PC-3 (cell line): ENCODE data around the gene ZNF687. TPM values are rescaled to one million over a fixed set of nuclear protein-coding genes. Genes with fewer than 3 reads are reported as not detected.
A peak's percentile ranks its signal among the peaks of the same experiment; 100 is the strongest.

ENCODE experiments used
- ATAC-seq: fragments of 200-7000 bp; cut with Tn5 transposase; 2 replicates; pipeline ENCODE4 v1.9.1; 2020; ENCODE audit warnings: mild to moderate bottlenecking, moderate library complexity
- BruUV-seq: library from RNA; stranded (reverse); fragments of 400-500 nt; replicated peaks from 2 replicates; lab custom pipeline; 2021; lab: Mats Ljungman, UMichigan
- CTCF ChIA-PET: fragments of 300-600 bp; sonication (Branson Sonifier 250); formaldehyde crosslinking; loops from one replicate; lab custom pipeline; 2022; ENCODE audit warnings: antibody characterized with exemption; lab: Charles Lee
- POLR2A ChIA-PET: fragments of 300-600 bp; sonication (Branson Sonifier 250); formaldehyde crosslinking; loops from one replicate; lab custom pipeline; 2022; ENCODE audit warnings: antibody characterized with exemption; ENCODE audit not compliant: unreplicated experiment; lab: Charles Lee
- DNase-seq: peaks from one replicate; pipeline ENCODE4 v3.0.0-alpha.2; 2015
- H2AFZ ChIP-seq: fragments of 300-600 bp; sonication (generic); 2 replicates; pipeline ENCODE4 v1.6.0; 2016; ENCODE audit warnings: antibody characterized with exemption, low read length
- H3F3A ChIP-seq: fragments of 300-600 bp; sonication (generic); one replicate; pipeline ENCODE4 v1.6.0; 2017; ENCODE audit warnings: antibody characterized with exemption, low read length, control low read depth, mild to moderate bottlenecking; ENCODE audit not compliant: unreplicated experiment
- H3K27ac ChIP-seq: fragments of 300-600 bp; sonication (generic); 2 replicates; pipeline ENCODE4 v1.5.1; 2016; ENCODE audit warnings: mild to moderate bottlenecking, low read length
- H3K27me3 ChIP-seq: fragments of 300-600 bp; sonication (generic); 2 replicates; pipeline ENCODE4 v1.6.1; 2016; ENCODE audit warnings: low read length, mixed read lengths
- H3K36me3 ChIP-seq: fragments of 300-600 bp; sonication (generic); 2 replicates; pipeline ENCODE4 v1.6.1; 2016; ENCODE audit warnings: low read depth, mixed run types, low read length, mixed read lengths
- H3K4me1 ChIP-seq: fragments of 300-600 bp; sonication (generic); 2 replicates; pipeline ENCODE4 v1.5.1; 2016; ENCODE audit warnings: low read length; ENCODE audit not compliant: insufficient read depth
- H3K4me2 ChIP-seq: fragments of 300-600 bp; sonication (generic); 2 replicates; pipeline ENCODE4 v1.6.0; 2016; ENCODE audit warnings: low read length
- H3K4me3 ChIP-seq: fragments of 300-600 bp; sonication (generic); 2 replicates; pipeline ENCODE4 v1.5.1; 2016; ENCODE audit warnings: mild to moderate bottlenecking, low read length, mixed read lengths
- H3K79me2 ChIP-seq: fragments of 300-600 bp; sonication (generic); 2 replicates; pipeline ENCODE4 v1.6.1; 2017; ENCODE audit warnings: low read length, mixed read lengths
- H3K9ac ChIP-seq: fragments of 300-600 bp; sonication (generic); 2 replicates; pipeline ENCODE4 v1.6.0; 2016; ENCODE audit warnings: mild to moderate bottlenecking, low read length
- H3K9me2 ChIP-seq: fragments of 300-600 bp; sonication (generic); replicated peaks from 2 replicates; pipeline ENCODE4 v1.6.1; 2016; ENCODE audit warnings: mixed run types, low read length, mixed read lengths
- H3K9me3 ChIP-seq: fragments of 300-600 bp; sonication (generic); 2 replicates; pipeline ENCODE4 v1.6.1; 2016; ENCODE audit warnings: low read length, mixed read lengths
- H4K20me1 ChIP-seq: fragments of 300-600 bp; sonication (generic); 2 replicates; pipeline ENCODE4 v1.6.1; 2016; ENCODE audit warnings: low read length, mixed read lengths
- EZH2 ChIP-seq: fragments of 300-600 bp; sonication (generic); IDR thresholded peaks from one replicate; pipeline ENCODE4 v1.6.1; 2017; ENCODE audit warnings: antibody characterized with exemption, mild to moderate bottlenecking, low read length; ENCODE audit not compliant: unreplicated experiment
- EZH2phosphoT487 ChIP-seq: fragments of 300-600 bp; sonication (generic); IDR thresholded peaks from 2 replicates; pipeline ENCODE4 v1.6.1; 2018; ENCODE audit warnings: mild to moderate bottlenecking, antibody characterized with exemption, low read length, borderline replicate concordance
- intact Hi-C: fragments of 100-400 bp; cut with micrococcal nuclease; formaldehyde crosslinking; loops from 2 replicates; pipeline ENCODE4 v1.9.0; 2023
- total RNA-seq: library from RNA; depleted of rRNA; stranded (reverse); fragments of >200 nt; gene quantifications from 2 replicates; pipeline ENCODE4 v1.2.3, GENCODE V29; 2014
- TF ChIP-seq, protein P1 (sequence below): fragments of 300-600 bp; sonication (generic); conservative IDR thresholded peaks from 2 replicates; pipeline ENCODE4 v1.5.1; 2017; ENCODE audit warnings: antibody characterized with exemption, low read depth, mild to moderate bottlenecking, low read length

The ZNF687 gene
- total RNA-seq, 1 experiment from 2014 or later: 24.6 TPM

DNA sequence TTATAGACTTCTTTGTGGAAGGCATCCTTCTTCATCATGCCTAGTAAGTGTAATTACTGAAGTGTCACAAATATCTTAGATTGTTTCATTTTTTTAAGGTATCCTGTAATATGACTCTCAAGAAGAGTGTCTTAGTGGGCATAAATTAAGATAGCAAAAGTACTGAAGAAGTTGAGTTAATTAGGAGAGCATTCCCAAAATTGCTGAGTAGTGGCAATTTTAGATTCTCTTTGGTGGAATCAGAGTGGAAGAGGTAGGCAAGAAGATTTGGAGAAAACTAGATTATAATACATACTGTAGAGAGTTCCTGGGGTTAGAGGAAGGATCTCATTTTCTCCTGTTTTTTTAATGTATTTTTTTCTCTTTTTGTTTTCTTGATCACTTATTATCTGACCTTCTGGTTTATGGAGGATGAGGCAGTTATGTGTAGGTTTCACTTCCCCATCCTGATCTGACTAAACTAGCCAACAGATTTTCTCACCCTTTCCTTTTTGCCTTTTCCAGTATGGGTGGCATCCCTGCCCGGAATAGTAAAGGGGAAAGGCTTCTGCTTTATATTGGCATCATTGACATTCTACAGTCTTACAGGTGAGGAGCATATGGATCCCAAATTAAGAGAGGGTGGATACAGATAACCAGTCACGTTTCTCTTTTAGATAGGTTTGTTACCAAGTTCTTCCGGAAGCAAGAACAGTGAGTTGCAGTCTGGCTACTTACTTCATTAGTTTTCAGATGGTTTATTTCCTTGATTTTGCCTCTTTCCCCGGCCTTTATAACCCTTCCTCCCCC, 44.2 kb upstream of the ZNF687 start:
- Histone ChIP-seq H2AFZ (no peak overlapping the region), H3K9me2 (no peaks in the 10 kb centered on the region), H3K4me2 (no peak overlapping the region), H3K27me3 (no peaks in the 10 kb centered on the region), H3K79me2 (no peaks in the 10 kb centered on the region), H3K36me3 (peaks cover 84% of the 10 kb centered on the region), H3F3A (peaks cover 5% of the 10 kb centered on the region), H3K9ac (no peak overlapping the region), H3K4me1 (0 out of 2 replicates have a peak, but pooled peaks cover 4% of the 10 kb centered on the region), H3K4me3 (no peak overlapping the region), H3K9me3 (no peaks in the 10 kb centered on the region), H3K27ac (no peak overlapping the region), H4K20me1 (no peaks in the 10 kb centered on the region)
- POLR2A ChIA-PET: no interaction called here
- no TSS peak for BruUV-seq
- TF ChIP-seq EZH2phosphoT487 (no peak), EZH2 (no peak)
- TF ChIP-seq, protein P1, sequence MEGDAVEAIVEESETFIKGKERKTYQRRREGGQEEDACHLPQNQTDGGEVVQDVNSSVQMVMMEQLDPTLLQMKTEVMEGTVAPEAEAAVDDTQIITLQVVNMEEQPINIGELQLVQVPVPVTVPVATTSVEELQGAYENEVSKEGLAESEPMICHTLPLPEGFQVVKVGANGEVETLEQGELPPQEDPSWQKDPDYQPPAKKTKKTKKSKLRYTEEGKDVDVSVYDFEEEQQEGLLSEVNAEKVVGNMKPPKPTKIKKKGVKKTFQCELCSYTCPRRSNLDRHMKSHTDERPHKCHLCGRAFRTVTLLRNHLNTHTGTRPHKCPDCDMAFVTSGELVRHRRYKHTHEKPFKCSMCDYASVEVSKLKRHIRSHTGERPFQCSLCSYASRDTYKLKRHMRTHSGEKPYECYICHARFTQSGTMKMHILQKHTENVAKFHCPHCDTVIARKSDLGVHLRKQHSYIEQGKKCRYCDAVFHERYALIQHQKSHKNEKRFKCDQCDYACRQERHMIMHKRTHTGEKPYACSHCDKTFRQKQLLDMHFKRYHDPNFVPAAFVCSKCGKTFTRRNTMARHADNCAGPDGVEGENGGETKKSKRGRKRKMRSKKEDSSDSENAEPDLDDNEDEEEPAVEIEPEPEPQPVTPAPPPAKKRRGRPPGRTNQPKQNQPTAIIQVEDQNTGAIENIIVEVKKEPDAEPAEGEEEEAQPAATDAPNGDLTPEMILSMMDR: no peak
- DNase-seq (no peak), ATAC-seq (no peak)
- CTCF ChIA-PET: no interaction called here
- intact Hi-C loops: no loop called here

DNA sequence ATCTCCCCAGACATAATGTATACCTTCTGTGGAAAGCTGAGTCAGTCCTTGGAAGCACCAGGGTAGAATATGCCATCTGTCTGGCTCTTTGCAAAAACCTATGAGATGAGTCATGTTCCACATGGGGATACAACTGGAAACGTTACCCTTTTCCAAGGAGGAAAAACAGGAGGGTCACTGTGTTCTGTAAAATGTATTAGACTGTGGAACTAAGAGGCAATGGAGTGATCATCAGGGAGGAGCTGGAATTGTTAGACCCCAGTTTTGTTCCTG, 43.7 kb upstream of the ZNF687 start:
- Histone ChIP-seq H3K36me3 (peaks cover 87% of the 10 kb centered on the region), H3K9me3 (no peaks in the 10 kb centered on the region), H3K27me3 (no peaks in the 10 kb centered on the region), H3F3A (peaks cover 5% of the 10 kb centered on the region), H3K9me2 (no peaks in the 10 kb centered on the region), H3K4me3 (no peak overlapping the region), H4K20me1 (no peaks in the 10 kb centered on the region), H3K4me2 (no peak overlapping the region), H3K4me1 (0 out of 2 replicates have a peak, but pooled peaks cover 4% of the 10 kb centered on the region), H3K27ac (no peak overlapping the region), H3K79me2 (no peaks in the 10 kb centered on the region), H2AFZ (no peak overlapping the region), H3K9ac (no peak overlapping the region)
- TF ChIP-seq, protein P1: no peak
- TF ChIP-seq EZH2: no peak
- ChIA-PET CTCF (no interaction called here), POLR2A (interaction anchor here (0.5 kb wide), 1 partner anchor 139 kb away, joined by 35 read pairs; no protein-coding TSS in a partner anchor)
- ATAC-seq (peak; percentile 78; the same call in 1 of the 2 replicates), DNase-seq (peak; percentile 38)
- intact Hi-C loops: no loop called here
- no TSS peak for BruUV-seq

DNA sequence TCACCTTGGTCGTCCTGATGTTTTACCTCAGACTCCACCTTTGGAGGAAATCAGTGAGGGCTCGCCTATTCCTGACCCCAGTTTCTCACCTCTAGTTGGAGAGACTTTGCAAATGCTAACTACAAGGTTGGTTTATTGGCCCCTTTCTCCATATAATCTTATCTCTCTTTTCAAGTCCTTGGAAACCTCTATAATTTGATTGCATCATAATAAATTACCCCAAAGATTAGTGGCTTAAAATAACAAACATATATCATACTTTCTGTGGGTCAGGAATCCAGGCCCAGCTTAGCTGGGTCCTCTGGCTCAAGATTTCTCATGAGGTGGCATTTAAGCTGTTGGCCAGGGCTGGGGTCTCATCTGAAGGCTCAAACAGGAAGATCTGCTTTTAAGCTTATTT, 39.7 kb upstream of the ZNF687 start:
- ChIA-PET CTCF (interaction anchor here (0.6 kb wide), 1 partner anchor 193 kb away, joined by 3 read pairs; no protein-coding TSS in a partner anchor), POLR2A (no interaction called here)
- H2AFZ ChIP-seq: no peak overlapping the region
- H3K4me3 ChIP-seq: no peak overlapping the region
- TF ChIP-seq EZH2 (no peak), EZH2phosphoT487 (no peak)
- TF ChIP-seq, protein P1: no peak
- H3K36me3 ChIP-seq: peaks cover 91% of the 10 kb centered on the region
- H3K9me2 ChIP-seq: no peaks in the 10 kb centered on the region
- ATAC-seq (no peak), DNase-seq (no peak)
- H3K4me1 ChIP-seq: 0 out of 2 replicates have a peak, but pooled peaks cover 4% of the 10 kb centered on the region
- no peak overlapping the region for H3K4me2 ChIP-seq
- no peak overlapping the region for H3K9ac ChIP-seq
- no peaks in the 10 kb centered on the region for H3K79me2 ChIP-seq
- intact Hi-C loops: no loop called here
- no peaks in the 10 kb centered on the region for H3K27me3 ChIP-seq
- no peak overlapping the region for H3K27ac ChIP-seq
- H3F3A ChIP-seq: peaks cover 5% of the 10 kb centered on the region
- BruUV-seq: no TSS peak
- H3K9me3 ChIP-seq: no peaks in the 10 kb centered on the region
- no peaks in the 10 kb centered on the region for H4K20me1 ChIP-seq
